ENCODE results near the gene SUSD5.
"Not testable (repeated sequence)": the region's sequence is repeated elsewhere in the genome, so short reads cannot be mapped to it uniquely, and the experiment has no call there.

Gene SUSD5

GRCh38 chr3:33146791-33147445 lies 71.7 kb downstream of the SUSD5 start:
- DNase-seq, result no peak

- no peak for DNase-seq
Observed at GRCh38 chr3:33145901-33146580, 72.6 kb downstream of the SUSD5 start.

DNA sequence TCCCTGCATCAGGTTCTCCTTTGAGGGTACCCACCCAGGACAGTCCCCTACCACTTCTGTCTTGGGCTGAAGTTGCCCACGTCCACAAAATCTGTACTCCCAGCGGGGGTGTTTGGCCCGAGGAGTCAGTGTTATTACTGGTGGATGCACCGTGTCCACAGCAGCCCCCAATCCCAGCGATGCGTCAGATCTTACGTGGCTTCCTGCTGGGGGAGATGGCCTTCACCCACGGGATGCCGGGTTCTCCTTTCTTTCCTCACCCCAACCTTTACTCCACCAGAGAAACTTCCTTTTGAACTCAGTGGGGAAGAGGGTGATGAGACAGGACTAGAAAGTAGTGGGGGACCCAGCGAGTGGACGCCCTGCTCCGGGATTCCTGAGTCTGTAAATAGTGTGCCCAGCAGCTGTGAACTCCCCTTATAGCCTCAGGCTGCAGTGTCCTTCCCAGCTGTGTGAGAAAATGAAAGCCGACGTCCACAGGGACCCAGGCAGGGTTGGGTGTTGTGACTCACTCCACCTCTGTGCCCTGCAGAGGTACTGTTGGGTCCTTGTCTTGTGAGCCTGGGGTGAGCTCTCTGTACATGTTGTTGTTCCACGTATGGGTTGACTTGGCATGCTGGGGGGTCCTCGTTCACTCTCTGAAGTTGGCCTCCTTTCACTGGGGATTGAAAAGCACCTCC lies 73.2 kb downstream of the SUSD5 start:
- no peak for DNase-seq

DNA sequence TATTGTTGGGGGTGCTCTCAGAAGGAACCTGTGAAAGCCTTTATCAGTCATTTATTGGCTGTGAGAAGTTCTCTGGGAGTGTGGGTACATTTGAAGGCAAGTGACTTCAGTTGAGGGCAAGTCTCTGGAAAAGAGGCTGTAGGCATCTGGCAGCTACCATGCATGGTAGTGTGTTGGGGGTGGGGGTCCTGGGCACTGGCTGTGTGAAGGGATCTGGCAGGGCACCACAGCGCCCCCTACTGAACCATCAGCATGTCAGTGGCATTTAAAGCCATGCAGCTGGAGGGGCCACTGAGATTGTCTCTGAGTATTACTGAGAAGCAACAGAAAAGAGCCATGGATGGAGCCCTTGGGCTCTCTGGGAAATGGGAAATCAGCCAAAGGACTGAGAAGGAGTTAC lies 74.2 kb downstream of the SUSD5 start:
- DNase-seq, result peak; percentile 13

DNA sequence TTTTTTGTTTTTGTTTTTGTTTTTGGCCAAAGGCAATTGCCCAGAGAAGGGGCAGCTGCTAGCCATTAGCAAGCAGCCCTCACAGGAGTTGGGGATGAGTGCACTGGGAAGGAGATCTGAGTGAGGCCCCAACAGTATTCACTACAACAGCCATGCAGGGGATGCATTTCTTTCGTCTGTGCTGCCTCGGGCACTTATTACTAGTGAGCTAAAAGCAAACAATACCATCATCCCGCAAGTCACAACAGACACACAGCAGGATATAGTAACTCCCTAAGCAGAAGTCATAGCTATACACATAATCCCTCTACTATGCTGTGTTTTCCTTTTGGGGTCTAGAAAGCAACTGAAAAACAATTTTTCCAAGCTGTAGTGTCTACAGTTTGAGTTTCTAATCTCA lies 77.6 kb downstream of the SUSD5 start:
- DNase-seq, result no peak

- no peak for DNase-seq
Observed at GRCh38 chr3:33139996-33140395, 78.6 kb downstream of the SUSD5 start.

DNA sequence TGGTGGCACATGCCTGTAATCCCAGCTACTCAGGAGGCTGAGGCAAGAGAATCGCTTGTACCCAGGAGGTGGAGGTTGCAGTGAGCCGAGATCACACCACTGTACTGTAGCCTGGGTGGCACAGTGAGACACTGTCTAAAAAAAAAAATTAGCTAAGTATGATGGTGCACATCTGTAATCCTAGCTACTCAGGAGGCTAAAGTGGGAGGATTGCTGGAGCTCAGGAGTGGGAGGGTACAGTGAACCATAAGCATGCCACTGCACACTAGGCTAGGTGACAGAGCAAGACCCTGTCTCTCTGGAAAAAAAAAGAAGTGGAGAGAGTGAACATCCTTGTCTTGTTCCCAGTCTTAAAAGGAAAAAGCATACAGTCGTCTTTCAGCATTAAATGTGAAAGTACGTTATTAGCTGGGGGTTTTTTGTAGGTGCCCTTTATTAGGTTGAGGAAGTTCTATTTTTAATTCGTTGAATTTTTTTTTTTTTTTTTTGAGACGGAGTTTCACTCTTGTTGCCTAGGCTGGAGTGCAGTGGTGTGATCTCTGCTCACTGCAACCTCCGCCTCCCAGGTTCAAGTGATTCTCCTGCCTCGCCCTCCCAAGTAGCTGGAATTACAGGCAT lies 79.5 kb downstream of the SUSD5 start:
- not testable (repeated sequence) for DNase-seq

GRCh38 chr3:33137691-33138090 lies 80.9 kb downstream of the SUSD5 start:
- no peak for DNase-seq

DNA sequence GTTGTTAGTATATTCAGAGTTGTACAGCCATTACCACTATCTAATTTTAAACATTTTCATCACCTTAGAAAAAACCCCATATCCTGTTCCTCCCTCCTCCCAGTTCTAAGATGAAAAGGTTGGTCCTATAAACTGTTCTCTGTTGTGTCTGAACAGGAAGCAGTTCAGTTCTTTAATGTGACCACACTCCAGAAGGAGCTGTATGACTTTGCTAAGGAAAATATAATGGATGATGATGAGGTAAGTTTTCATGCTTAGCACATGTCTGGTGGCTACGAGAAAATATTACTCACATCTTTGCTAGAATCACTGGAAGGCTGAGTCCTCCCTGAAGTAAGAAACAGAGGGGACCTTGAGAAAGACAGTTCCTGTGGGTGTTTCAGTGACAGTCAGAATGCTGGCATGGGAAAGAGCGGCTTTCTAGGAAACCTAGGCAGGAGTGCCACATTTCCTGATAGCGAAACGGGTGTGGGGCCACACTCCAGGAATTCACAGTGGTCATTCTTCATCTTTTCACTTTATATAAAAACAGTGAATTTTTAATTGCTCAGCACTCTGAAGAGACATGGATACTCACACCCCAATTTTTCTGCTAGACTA lies 84.5 kb downstream of the SUSD5 start:
- DNase-seq, result no peak

DNA sequence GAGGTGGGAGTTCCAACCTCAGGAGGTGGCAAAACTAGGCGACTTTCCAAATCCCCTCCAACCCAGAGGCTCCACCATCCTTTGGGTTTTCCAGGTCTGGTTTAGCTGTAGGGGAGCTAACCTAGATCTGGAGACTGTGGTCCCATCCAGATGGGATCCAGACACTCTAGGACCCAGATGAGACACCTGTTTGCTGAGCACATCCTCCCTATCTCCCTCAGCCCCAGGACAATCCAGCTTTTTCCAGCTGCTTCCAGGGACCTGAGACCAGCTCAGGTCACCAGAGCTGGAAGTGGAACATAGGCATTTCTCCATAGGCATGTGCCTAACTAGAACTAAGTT lies 86.6 kb downstream of the SUSD5 start:
- DNase-seq, result no peak

GRCh38 chr3:33131331-33132018 lies 87.1 kb downstream of the SUSD5 start:
- peak; percentile 26 for DNase-seq

DNA sequence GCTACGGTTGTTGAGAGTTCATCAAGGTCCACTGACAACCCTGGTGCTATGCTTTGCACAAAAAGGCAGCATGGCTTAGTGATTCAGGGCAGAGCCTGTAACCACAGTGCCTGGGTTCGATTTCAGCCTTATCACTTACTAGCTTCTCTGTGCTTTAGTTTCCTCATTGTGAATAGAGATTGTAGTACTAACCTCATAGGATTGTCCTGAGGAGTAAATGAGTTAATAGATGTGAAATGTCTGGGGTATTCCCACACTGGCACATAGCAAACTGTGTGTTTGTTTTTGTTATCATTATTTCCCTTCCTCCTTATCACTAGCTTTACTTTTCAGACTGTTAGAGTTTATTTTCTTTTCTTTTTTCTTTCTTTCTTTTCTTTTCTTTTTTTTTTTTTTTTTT lies 88.5 kb downstream of the SUSD5 start:
- no peak for DNase-seq

GRCh38 chr3:33128706-33129105 lies 89.9 kb downstream of the SUSD5 start:
- DNase-seq, result no peak

- DNase-seq, result no peak
Observed at GRCh38 chr3:33125840-33126239, 92.8 kb downstream of the SUSD5 start.

- DNase-seq, result no peak
Observed at GRCh38 chr3:33124638-33125037, 94.0 kb downstream of the SUSD5 start.

DNA sequence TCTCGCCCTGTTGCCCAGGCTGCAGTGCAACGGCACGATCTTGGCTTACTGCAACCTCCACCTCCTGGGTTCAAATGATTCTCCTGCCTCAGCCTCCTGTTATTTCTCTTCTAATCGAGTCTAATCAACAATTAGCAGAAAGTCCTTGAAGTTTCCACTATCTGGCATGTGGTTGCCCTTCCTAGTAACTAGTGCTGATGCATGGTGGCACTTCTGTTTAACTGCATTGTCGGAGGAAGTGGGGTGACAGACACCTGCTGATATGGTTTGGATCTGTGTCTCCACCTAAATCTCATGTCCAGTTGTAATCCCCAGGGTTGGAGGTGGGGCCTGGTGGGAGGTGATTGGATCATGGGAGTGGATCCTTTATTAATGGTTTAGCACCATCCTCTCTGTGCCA lies 95.6 kb downstream of the SUSD5 start:
- no peak for DNase-seq

DNA sequence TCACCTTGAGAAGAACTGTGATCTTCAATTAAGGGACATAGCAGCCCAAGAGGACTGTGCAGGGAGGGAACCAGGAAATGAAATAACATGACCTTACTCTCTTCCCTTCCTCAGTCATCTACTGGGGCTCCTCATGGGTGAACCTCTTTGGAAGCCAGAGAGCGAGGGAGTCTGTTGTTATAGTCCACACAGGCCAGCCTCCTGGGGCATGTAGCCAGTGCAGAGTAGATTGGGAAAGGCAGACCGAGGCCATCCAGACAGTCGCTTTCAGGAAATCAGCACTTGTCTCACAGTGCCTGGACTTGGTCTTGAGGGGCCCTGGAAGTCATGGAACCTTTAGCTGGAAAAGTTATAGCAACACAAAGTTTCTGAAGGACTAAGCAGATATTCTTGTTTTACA lies 98.7 kb downstream of the SUSD5 start:
- no peak for DNase-seq

GRCh38 chr3:33117461-33117860 lies 101.1 kb downstream of the SUSD5 start:
- DNase-seq, result no peak

GRCh38 chr3:33115024-33115768 lies 103.4 kb downstream of the SUSD5 start:
- DNase-seq, result no peak

GRCh38 chr3:33114622-33115023 lies 104.0 kb downstream of the SUSD5 start:
- DNase-seq, result no peak

- peak; percentile 85 for DNase-seq
Observed at GRCh38 chr3:33113772-33114621, 104.6 kb downstream of the SUSD5 start, which contains the start of gene CRTAP. CRTAP (plus strand) TSS chr3:33114014; CDS start chr3:33114078, 64 bp downstream.
